ENCODE results near the gene ACVR1C. TPM values are rescaled to one million over a fixed set of nuclear protein-coding genes. Genes with fewer than 3 reads are reported as not detected.
"Not testable (repeated sequence)": the region's sequence is repeated elsewhere in the genome, so short reads cannot be mapped to it uniquely, and the experiment has no call there.

ACVR1C gene
- total RNA-seq, 1 donor: 0.27 TPM

GRCh38 chr2:157587576-157587975 is 41.1 kb downstream of the ACVR1C start:
- no peak for DNase-seq (ENCODE audit: low read depth in 2 of 3, low spot score in 2 of 3)

DNA sequence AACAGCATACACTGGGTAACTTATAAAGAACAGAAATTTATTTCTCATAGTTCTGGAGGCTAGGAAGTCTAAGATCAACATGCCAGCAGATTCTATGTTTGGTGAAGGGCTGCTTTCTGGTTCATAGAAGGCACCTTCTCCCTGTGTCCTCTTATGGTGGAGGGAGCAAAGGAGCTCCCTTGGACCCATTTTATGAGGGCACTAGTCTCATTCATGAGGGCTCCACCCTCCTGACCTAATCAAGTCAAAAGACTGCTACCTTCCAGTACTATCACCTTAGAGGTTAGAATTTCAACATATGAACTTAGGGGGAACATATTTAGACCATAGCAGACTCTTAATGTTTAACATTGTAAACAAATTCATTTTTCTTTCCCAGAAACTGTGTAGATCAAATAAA is 54.5 kb downstream of the ACVR1C start:
- no peak for DNase-seq (ENCODE audit: low read depth in 2 of 3, low spot score in 2 of 3)

DNA sequence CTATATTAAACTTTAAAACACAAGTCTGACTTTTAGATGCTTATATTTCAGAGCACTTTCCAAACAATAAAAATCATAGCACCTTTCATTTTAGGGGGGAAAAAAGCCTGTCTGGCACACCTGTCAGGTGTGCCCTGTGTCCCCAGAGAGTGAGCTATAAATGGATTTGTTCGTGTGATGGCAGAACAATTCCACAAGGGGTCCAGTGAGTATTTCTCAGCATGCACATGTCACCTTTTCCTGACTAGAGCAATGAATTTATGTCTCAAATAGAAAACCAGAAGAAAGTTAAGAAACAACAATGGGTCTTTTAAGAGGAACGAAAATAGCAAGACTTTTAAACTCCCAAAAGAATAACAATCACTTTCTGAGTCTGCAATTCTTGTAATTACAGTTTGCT is 55.9 kb downstream of the ACVR1C start:
- DNase-seq (ENCODE audit: low read depth in 2 of 3, low spot score in 2 of 3): peak in 1 of 3 donors; percentile 28

DNA sequence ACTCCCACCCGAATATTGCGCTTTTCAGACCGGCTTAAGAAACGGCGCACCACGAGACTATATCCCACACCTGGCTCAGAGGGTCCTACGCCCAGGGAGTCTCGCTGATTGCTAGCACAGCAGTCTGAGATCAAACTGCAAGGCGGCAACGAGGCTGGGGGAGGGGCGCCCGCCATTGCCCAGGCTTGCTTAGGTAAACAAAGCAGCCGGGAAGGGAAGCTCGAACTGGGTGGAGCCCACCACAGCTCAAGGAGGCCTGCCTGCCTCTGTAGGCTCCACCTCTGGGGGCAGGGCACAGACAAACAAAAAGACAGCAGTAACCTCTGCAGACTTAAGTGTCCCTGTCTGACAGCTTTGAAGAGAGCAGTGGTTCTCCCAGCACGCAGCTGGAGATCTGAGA is 62.0 kb downstream of the ACVR1C start:
- not testable (repeated sequence) for DNase-seq (ENCODE audit: low read depth in 2 of 3, low spot score in 2 of 3)

GRCh38 chr2:157566113-157566512 is 62.6 kb downstream of the ACVR1C start:
- DNase-seq (ENCODE audit: low read depth in 2 of 3, low spot score in 2 of 3): not testable (repeated sequence)

DNA sequence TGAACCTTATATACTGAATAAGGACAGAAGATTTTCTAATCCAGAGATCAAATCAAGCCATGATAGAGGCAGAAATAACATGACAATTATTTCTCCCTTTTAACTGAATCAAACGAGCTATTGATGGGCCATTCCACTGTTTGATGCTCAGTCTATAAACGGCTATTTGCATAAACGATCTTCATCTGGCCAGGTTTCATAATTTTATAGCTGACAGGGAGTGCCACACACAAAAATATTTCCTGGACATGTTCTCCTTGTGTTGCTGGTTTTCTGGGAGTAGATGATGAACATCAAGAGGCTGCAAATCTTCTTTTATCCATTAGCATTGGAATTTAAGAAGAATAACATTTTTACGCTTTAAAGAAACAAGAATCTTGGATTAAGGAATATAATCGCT is 63.1 kb downstream of the ACVR1C start:
- no peak for DNase-seq (ENCODE audit: low read depth in 2 of 3, low spot score in 2 of 3)

- DNase-seq (ENCODE audit: low read depth in 2 of 3, low spot score in 2 of 3): no peak
Observed at GRCh38 chr2:157559890-157560289, 68.8 kb downstream of the ACVR1C start.

DNA sequence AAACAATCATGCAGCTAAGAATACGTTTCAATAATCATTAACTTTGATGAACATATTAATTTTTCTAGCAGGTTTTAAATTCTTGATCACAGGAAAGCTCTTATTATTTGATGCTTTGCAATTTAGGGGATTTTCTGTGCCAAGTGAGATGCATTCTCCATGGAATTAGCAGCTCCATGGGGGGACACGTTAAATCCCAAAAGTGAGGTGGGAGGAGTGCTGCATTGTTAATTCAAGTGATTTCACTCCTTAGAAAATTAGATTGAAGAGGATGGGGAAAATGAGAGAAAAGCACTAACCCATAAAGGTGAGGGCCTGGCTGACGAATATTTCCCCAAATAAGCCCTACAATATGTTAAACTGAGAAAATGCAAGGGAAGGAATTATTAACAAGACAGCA is 69.2 kb downstream of the ACVR1C start:
- DNase-seq (ENCODE audit: low read depth in 2 of 3, low spot score in 2 of 3): no peak

DNA sequence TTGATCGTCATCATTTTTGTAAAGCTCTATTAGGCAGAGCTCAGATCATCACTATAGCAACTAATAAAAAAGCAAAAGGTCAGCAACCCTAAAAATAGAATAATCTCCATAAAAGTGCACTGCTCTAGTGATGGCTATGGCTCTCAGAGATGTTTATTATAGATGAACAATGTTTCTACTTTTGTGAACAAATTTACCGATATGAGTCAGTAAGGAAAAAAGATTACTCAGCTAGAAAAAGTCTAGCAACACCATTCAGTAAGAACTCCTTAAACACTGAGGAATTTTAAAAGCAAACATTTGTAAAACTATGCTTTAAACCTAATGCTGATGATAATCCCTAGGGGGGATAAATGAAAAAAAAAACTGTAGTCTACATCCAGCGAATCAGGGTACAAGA is 69.6 kb downstream of the ACVR1C start:
- no peak for DNase-seq (ENCODE audit: low read depth in 2 of 3, low spot score in 2 of 3)

DNA sequence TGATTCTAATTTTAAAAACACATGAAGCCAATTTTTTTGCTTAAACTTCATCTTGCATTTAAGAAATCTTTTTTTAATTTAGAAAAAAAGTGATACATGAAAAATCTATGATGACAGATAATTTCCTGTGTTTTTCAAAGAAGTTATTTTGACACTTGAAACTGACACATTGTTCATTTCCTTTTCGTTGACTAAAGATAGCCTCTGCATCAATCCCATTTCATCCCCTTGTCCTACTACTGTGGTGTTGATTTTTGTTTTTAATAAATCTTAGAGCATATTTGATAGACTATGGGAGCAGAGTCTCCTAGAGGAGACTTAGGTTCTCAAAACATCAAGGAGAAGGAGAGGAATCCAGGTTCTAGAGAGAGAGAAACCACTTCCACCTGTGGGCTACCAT is 70.9 kb downstream of the ACVR1C start:
- DNase-seq (ENCODE audit: low read depth in 2 of 3, low spot score in 2 of 3): no peak

GRCh38 chr2:157540102-157540501 is 88.6 kb downstream of the ACVR1C start:
- DNase-seq (ENCODE audit: low read depth in 2 of 3, low spot score in 2 of 3): no peak

- DNase-seq (ENCODE audit: low read depth in 2 of 3, low spot score in 2 of 3): no peak
Observed at GRCh38 chr2:157538064-157538463, 90.6 kb downstream of the ACVR1C start.

- no peak for DNase-seq (ENCODE audit: low read depth in 2 of 3, low spot score in 2 of 3)
Observed at GRCh38 chr2:157536815-157537214, 91.8 kb downstream of the ACVR1C start.

GRCh38 chr2:157528963-157529751 is 99.5 kb downstream of the ACVR1C start:
- no peak for DNase-seq (ENCODE audit: low read depth in 2 of 3, low spot score in 2 of 3)

DNA sequence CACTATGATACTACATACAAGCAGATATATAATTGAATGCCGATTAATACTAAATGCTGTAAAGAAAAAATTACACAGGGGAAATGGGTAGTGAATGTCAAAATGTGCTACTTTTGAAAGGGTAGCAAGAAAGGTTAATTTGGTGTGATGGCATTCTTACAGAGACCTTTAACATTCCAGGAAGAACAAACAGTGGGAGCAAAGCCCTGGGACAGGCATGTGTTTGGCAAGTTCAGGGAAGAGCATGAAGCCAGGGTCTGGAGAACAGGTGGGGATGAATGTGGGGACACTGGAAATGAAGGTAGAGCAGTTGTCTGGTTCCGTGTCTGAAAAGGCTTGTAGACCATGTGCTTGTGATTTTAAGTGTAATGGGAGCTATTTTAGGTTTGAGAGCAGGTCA is 102.6 kb downstream of the ACVR1C start:
- no peak for DNase-seq (ENCODE audit: low read depth in 2 of 3, low spot score in 2 of 3)

- DNase-seq (ENCODE audit: low read depth in 2 of 3, low spot score in 2 of 3): no peak
Observed at GRCh38 chr2:157523270-157524247, 105.1 kb downstream of the ACVR1C start.

- not testable (repeated sequence) for DNase-seq (ENCODE audit: low read depth in 2 of 3, low spot score in 2 of 3)
Observed at GRCh38 chr2:157514966-157515365, 113.7 kb downstream of the ACVR1C start.

DNA sequence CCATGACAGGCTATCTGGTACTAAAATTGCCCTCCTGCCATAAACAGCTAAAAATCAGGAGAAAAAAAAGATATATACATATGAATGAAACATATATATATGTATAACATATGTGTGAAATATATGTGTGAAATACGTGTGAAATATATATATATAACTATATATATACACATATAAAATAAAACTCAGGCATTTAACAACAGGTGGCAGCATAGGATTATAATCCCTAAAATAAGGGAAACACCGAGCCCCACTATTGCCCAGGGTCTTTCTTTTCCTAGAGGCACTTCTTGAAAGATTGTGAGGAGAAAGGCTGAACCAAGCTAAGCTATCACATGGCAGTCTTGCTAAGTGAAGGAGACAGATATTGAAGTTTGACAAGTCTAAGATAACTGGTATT is 118.9 kb downstream of the ACVR1C start:
- DNase-seq (ENCODE audit: low read depth in 2 of 3, low spot score in 2 of 3): no peak

DNA sequence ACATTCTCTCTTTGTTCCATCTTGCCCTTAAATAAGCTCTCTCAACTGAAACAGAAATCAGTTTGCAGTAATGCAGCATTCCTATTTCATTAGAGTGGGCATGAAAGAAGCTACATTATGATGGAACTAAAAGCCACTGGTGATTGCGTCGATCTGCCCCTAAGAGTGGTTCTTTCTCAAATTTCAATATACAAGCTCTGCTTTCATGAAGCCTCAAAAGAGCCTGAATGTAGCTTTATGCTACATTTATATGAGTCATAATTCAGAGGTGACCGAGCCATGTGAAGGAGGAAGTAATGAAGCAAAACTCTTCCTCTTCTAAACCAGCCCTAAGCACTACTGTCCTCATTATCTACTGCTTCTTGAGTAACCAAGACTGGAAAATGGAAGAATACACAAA is 120.0 kb downstream of the ACVR1C start:
- peak in 2 of 3 donors; percentile 37 to 47 for DNase-seq (ENCODE audit: low read depth in 2 of 3, low spot score in 2 of 3)

DNA sequence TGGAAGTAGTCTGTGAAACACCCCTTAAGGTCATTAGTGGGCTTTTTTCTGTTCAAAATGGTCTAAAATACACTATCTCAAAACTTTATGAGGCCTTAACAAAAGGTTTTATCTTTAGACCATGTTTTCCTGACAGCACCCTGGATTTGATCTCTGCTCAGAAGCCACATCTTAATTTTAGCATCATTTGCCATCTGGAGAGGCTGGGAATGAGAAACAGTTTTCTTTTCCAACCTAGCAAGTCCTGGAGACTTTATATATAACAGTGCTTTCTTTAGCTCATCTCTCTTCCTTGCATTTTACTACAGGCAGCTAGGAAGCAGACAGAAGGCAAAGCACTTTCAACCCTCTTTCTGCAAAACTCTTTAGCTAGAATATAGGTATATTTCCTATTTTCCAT is 122.1 kb downstream of the ACVR1C start:
- DNase-seq (ENCODE audit: low read depth in 2 of 3, low spot score in 2 of 3): no peak

- no peak for DNase-seq (ENCODE audit: low read depth in 2 of 3, low spot score in 2 of 3)
Observed at GRCh38 chr2:157504623-157505022, 124.0 kb downstream of the ACVR1C start.

GRCh38 chr2:157501026-157501425 is 127.6 kb downstream of the ACVR1C start:
- no peak for DNase-seq (ENCODE audit: low read depth in 2 of 3, low spot score in 2 of 3)
